HuH-7.5 (cell line): Measurements from ENCODE around the gene AKT2.

Experiments
- DNase-seq: peaks from one replicate; pipeline ENCODE4 v3.0.0; 2011; ENCODE audit warnings: low spot score

The AKT2 gene

DNA sequence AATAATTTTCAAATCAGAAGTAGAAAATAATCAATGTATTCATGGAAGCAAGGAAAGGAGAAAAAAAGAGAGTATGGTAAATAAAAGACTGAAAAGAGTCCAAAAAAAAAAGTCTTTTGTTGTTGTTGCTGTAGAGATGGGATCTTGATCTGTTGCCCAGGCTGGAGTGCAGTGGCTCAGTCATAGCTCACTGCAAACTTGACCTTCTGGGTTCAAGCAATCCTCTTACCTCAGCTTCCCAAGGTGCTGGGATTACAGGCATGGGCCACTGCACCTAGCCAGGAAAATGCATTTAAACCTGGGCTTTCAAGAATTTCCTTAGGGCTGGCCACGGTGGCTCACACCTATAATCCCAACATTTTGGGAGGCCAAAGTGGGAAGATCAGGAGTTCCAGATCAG lies 100.9 kb downstream of the AKT2 start:
- no peak for DNase-seq
